Fibroblast of pulmonary artery (primary cell): ENCODE results near the gene ISL1.

ENCODE experiments used
- DNase-seq: peaks from one replicate; pipeline ENCODE4 v3.0.0-alpha.2; 2010; ENCODE audit warnings: low read depth
- H3K4me3 ChIP-seq: replicated peaks from 2 replicates; pipeline ENCODE4 v1.5.1; 2011; ENCODE audit warnings: low read depth, mild to moderate bottlenecking, control low read depth, low read length, moderate library complexity
- CTCF ChIP-seq: IDR thresholded peaks from 2 replicates; pipeline ENCODE4 v1.5.1; 2011; ENCODE audit warnings: mild to moderate bottlenecking, control low read depth, low read length, inconsistent platforms; ENCODE audit errors: missing control alignments

The ISL1 gene

GRCh38 chr5:51398875-51399642, 15.8 kb downstream of the ISL1 start:
- TF ChIP-seq CTCF: no peak

GRCh38 chr5:51399643-51400006, 16.4 kb downstream of the ISL1 start:
- no peak overlapping the region for H3K4me3 ChIP-seq
- no peak for DNase-seq
- no peak for TF ChIP-seq CTCF

More at GRCh38 chr5:51398875-51399642, 15.8 kb downstream of the ISL1 start:
- DNase-seq: no peak
- no peak overlapping the region for H3K4me3 ChIP-seq

GRCh38 chr5:51404255-51404654, 21.0 kb downstream of the ISL1 start:
- H3K4me3 ChIP-seq: no peak overlapping the region
- no peak for TF ChIP-seq CTCF
- DNase-seq: no peak

GRCh38 chr5:51411921-51412325, 28.7 kb downstream of the ISL1 start:
- no peak overlapping the region for H3K4me3 ChIP-seq
- TF ChIP-seq CTCF: no peak
- no peak for DNase-seq

GRCh38 chr5:51414516-51414915, 31.3 kb downstream of the ISL1 start:
- no peak for TF ChIP-seq CTCF
- no peak overlapping the region for H3K4me3 ChIP-seq
- no peak for DNase-seq

GRCh38 chr5:51416149-51416548, 32.9 kb downstream of the ISL1 start:
- no peak for TF ChIP-seq CTCF
- no peak for DNase-seq
- no peak overlapping the region for H3K4me3 ChIP-seq
